HEK293 (cell line): ENCODE data around the gene BID.

Source experiments
- CTCF ChIA-PET: fragments of 350-600 bp; formaldehyde crosslinking; extraction: SDS; loops from one replicate; lab custom pipeline; 2021; ENCODE audit warnings: antibody characterized with exemption; lab: Yijun Ruan, JAX
- POLR2A ChIA-PET: fragments of 300-600 bp; formaldehyde crosslinking; extraction: SDS; loops from one replicate; lab custom pipeline; 2020; ENCODE audit warnings: antibody characterized with exemption, inconsistent platforms; lab: Yijun Ruan, JAX
- H3K27ac ChIP-seq: fragments of 200-500 bp; sonication (Bioruptor generic); 2 replicates; pipeline ENCODE4 v1.5.1; 2014; ENCODE audit warnings: low read depth, low read length, control low read depth, inconsistent platforms; ENCODE audit errors: extremely low read depth
- H3K36me3 ChIP-seq, 2 experiments: fragments of 200-500 bp in 1 of 2; sonication (Bioruptor generic) in 1 of 2; 1 replicate in 1 of 2; 2 replicates in 1 of 2; pipeline ENCODE4 v1.5.1; 2014 to 2017; ENCODE audit warnings: inconsistent platforms in 2 of 2, low read length in 2 of 2; ENCODE audit not compliant: control insufficient read depth in 2 of 2, insufficient read depth in 1 of 2
- H3K4me1 ChIP-seq: fragments of 200-500 bp; sonication (Bioruptor generic); 2 replicates; pipeline ENCODE4 v1.5.1; 2014; ENCODE audit warnings: mild to moderate bottlenecking, low read length, inconsistent platforms; ENCODE audit not compliant: control insufficient read depth, insufficient read depth
- H3K4me3 ChIP-seq: 2 replicates; pipeline ENCODE4 v1.5.1; 2011; ENCODE audit warnings: low read depth, mild to moderate bottlenecking, control low read depth, low read length, moderate library complexity
- H3K9me3 ChIP-seq: fragments of 200-500 bp; sonication (Bioruptor generic); 2 replicates; pipeline ENCODE4 v1.5.1; 2014; ENCODE audit warnings: low read depth, low read length, inconsistent platforms; ENCODE audit not compliant: control insufficient read depth, insufficient read depth
- HOXD13 ChIP-seq: sonication (generic); formaldehyde crosslinking; IDR thresholded peaks from 2 replicates; pipeline ENCODE4 v1.8.0; 2022; ENCODE audit warnings: missing genetic modification reagents, borderline replicate concordance
- KLF9 ChIP-seq: fragments of 450-650 bp; formaldehyde crosslinking; IDR thresholded peaks from 2 replicates; pipeline ENCODE4 v1.5.1; 2016; ENCODE audit warnings: missing biosample characterization, missing genetic modification characterization, low read depth
- ZBTB21 ChIP-seq: fragments of 450-650 bp; formaldehyde crosslinking; IDR thresholded peaks from 2 replicates; pipeline ENCODE4 v1.5.1; 2017; ENCODE audit warnings: missing biosample characterization, missing genetic modification characterization
- ZBTB49 ChIP-seq: fragments of 450-650 bp; formaldehyde crosslinking; IDR thresholded peaks from 2 replicates; pipeline ENCODE4 v1.5.1; 2016; ENCODE audit warnings: missing biosample characterization, missing genetic modification characterization, low read depth
- ZBTB7A ChIP-seq: fragments of 450-650 bp; formaldehyde crosslinking; IDR thresholded peaks from 2 replicates; pipeline ENCODE4 v1.5.1; 2016; ENCODE audit warnings: low read depth, missing biosample characterization, missing genetic modification characterization
- ZNF10 ChIP-seq: fragments of 450-650 bp; formaldehyde crosslinking; IDR thresholded peaks from 2 replicates; pipeline ENCODE4 v1.5.1; 2017; ENCODE audit warnings: missing biosample characterization, missing genetic modification characterization
- ZNF138 ChIP-seq: fragments of 450-650 bp; formaldehyde crosslinking; IDR thresholded peaks from 2 replicates; pipeline ENCODE4 v1.5.1; 2016; ENCODE audit warnings: missing biosample characterization, missing genetic modification characterization, borderline replicate concordance
- ZNF146 ChIP-seq: fragments of 450-650 bp; formaldehyde crosslinking; IDR thresholded peaks from 2 replicates; pipeline ENCODE4 v1.5.1; 2016; ENCODE audit warnings: missing biosample characterization, missing genetic modification characterization
- ZNF211 ChIP-seq: fragments of 450-650 bp; formaldehyde crosslinking; IDR thresholded peaks from 2 replicates; pipeline ENCODE4 v1.5.1; 2016; ENCODE audit warnings: low read depth, missing biosample characterization, missing genetic modification characterization
- ZNF221 ChIP-seq: fragments of 450-650 bp; formaldehyde crosslinking; IDR thresholded peaks from 2 replicates; pipeline ENCODE4 v1.5.1; 2017; ENCODE audit warnings: missing biosample characterization, missing genetic modification characterization, borderline replicate concordance
- ZNF248 ChIP-seq: fragments of 450-650 bp; formaldehyde crosslinking; IDR thresholded peaks from 2 replicates; pipeline ENCODE4 v1.5.1; 2017; ENCODE audit warnings: missing biosample characterization, missing genetic modification characterization
- ZNF362 ChIP-seq: fragments of 450-650 bp; formaldehyde crosslinking; IDR thresholded peaks from 2 replicates; pipeline ENCODE4 v1.5.1; 2016; ENCODE audit warnings: missing biosample characterization, missing genetic modification characterization
- ZNF394 ChIP-seq: fragments of 450-650 bp; formaldehyde crosslinking; IDR thresholded peaks from 2 replicates; pipeline ENCODE4 v1.5.1; 2016; ENCODE audit warnings: missing biosample characterization, missing genetic modification characterization, mild to moderate bottlenecking, moderate library complexity, borderline replicate concordance
- ZNF404 ChIP-seq: fragments of 450-650 bp; formaldehyde crosslinking; IDR thresholded peaks from 2 replicates; pipeline ENCODE4 v1.5.1; 2017; ENCODE audit warnings: missing biosample characterization, missing genetic modification characterization
- ZNF510 ChIP-seq: fragments of 450-650 bp; formaldehyde crosslinking; IDR thresholded peaks from 2 replicates; pipeline ENCODE4 v1.5.1; 2018; ENCODE audit warnings: mild to moderate bottlenecking, missing genetic modification characterization, missing biosample characterization; ENCODE audit not compliant: insufficient replicate concordance
- ZNF530 ChIP-seq: fragments of 450-650 bp; formaldehyde crosslinking; IDR thresholded peaks from 2 replicates; pipeline ENCODE4 v1.5.1; 2016; ENCODE audit warnings: low read depth, missing biosample characterization, missing genetic modification characterization
- ZNF558 ChIP-seq: fragments of 450-650 bp; formaldehyde crosslinking; IDR thresholded peaks from 2 replicates; pipeline ENCODE4 v1.5.1; 2016; ENCODE audit warnings: missing biosample characterization, missing genetic modification characterization
- ZNF585B ChIP-seq: fragments of 450-650 bp; formaldehyde crosslinking; IDR thresholded peaks from 2 replicates; pipeline ENCODE4 v1.5.1; 2016; ENCODE audit warnings: missing biosample characterization, missing genetic modification characterization
- ZNF76 ChIP-seq: fragments of 450-650 bp; formaldehyde crosslinking; IDR thresholded peaks from 2 replicates; pipeline ENCODE4; 2016; ENCODE audit warnings: low read depth, missing biosample characterization, missing genetic modification characterization, borderline replicate concordance
- ZNF785 ChIP-seq: fragments of 450-650 bp; formaldehyde crosslinking; IDR thresholded peaks from 2 replicates; pipeline ENCODE4 v1.5.1; 2016; ENCODE audit warnings: missing biosample characterization, missing genetic modification characterization
- ZNF792 ChIP-seq: fragments of 450-650 bp; formaldehyde crosslinking; IDR thresholded peaks from 2 replicates; pipeline ENCODE4 v1.5.1; 2016; ENCODE audit warnings: missing biosample characterization, missing genetic modification characterization
- ZSCAN16 ChIP-seq: fragments of 450-650 bp; formaldehyde crosslinking; IDR thresholded peaks from 2 replicates; pipeline ENCODE4 v1.5.1; 2016; ENCODE audit warnings: missing biosample characterization, missing genetic modification characterization

BID gene

GRCh38 chr22:17733466-17733865, 40.8 kb downstream of the BID start:
- Histone ChIP-seq H3K4me1 (no peaks in the 10 kb centered on the region), H3K4me3 (no peak overlapping the region), H3K36me3 (peaks cover 3 to 76% of the 10 kb centered on the region in 2 experiments), H3K9me3 (no peaks in the 10 kb centered on the region), H3K27ac (no peak overlapping the region)
- TF ChIP-seq ZNF76 (tag by site-specific recombination) = no peak
- ChIA-PET POLR2A (no interaction called here), CTCF (interaction anchor here (0.6 to 2.0 kb wide), 3 partner anchors 9 to 562 kb away, joined by 5 to 7 read pairs (median 7); no protein-coding TSS in a partner anchor)

- ChIA-PET POLR2A (no interaction called here), CTCF (interaction anchor here (1.0 to 1.1 kb wide), 2 partner anchors 9 to 11 kb away, joined by 4 to 6 read pairs; no protein-coding TSS in a partner anchor)
- TF ChIP-seq ZNF248 (tag by site-specific recombination) (no peak), HOXD13 (CRISPR knock-in tag) (no peak), ZNF362 (tag by site-specific recombination) (no peak), ZNF394 (no peak), ZNF585B (tag by site-specific recombination) (no peak), ZNF785 (no peak), ZBTB49 (tag by site-specific recombination) (no peak), KLF9 (tag by site-specific recombination) (no peak), ZSCAN16 (tag by site-specific recombination) (no peak), ZNF404 (tag by site-specific recombination) (no peak), ZNF792 (tag by site-specific recombination) (no peak), ZNF558 (tag by site-specific recombination) (no peak), ZNF510 (tag by site-specific recombination) (no peak), ZNF146 (no peak), ZNF221 (tag by site-specific recombination) (no peak), ZBTB21 (no peak), ZNF211 (tag by site-specific recombination) (no peak), ZBTB7A (tag by site-specific recombination) (no peak)
- Histone ChIP-seq H3K9me3 (no peaks in the 10 kb centered on the region), H3K4me3 (no peak overlapping the region), H3K27ac (no peak overlapping the region), H3K36me3 (peaks cover 3 to 76% of the 10 kb centered on the region in 2 experiments), H3K4me1 (no peaks in the 10 kb centered on the region)
These were observed 41.9 kb downstream of the BID start for GRCh38 chr22:17732251-17732854.

GRCh38 chr22:17729561-17729960, 44.7 kb downstream of the BID start:
- Histone ChIP-seq H3K4me3 (no peak overlapping the region), H3K4me1 (0 out of 2 replicates have a peak, but pooled peaks cover 4% of the 10 kb centered on the region), H3K27ac (no peak overlapping the region), H3K9me3 (no peaks in the 10 kb centered on the region), H3K36me3 (peaks cover 0 to 73% of the 10 kb centered on the region in 2 experiments; a peak in 1 of 3 replicates)
- ChIA-PET CTCF (interaction anchor here (0.6 to 2.4 kb wide), 4 partner anchors 12 to 787 kb away, joined by 3 to 21 read pairs (median 6); no protein-coding TSS in a partner anchor), POLR2A (no interaction called here)
- TF ChIP-seq ZNF10 (no peak), ZNF138 (tag by site-specific recombination) (no peak), ZNF530 (tag by site-specific recombination) (no peak)
